ENCODE results near the gene PRICKLE1. TPM values are rescaled to one million over a fixed set of nuclear protein-coding genes. Genes with fewer than 3 reads are reported as not detected.
"Not testable (repeated sequence)": the region's sequence is repeated elsewhere in the genome, so short reads cannot be mapped to it uniquely, and the experiment has no call there.

Gene PRICKLE1
- total RNA-seq, 1 experiment from 2014 or later: 1.1 TPM

DNA sequence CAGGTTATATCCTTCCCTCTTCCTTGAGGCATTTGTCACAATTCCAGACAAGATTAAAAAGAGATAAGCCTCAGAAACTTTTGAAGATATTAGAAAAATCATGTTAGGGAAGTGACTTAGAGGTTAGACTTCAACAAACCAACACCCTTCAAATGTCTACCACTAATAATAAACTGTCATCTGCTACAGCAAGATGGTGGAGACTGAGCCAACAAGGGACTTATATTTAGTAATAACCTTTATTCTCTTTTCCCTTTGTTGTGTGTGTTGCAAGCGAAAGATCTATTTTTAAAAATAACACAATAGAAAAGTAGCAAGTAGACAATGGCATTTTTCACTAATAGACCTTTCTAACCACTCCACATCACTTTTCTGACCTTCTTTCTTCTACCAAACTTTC, 28.6 kb downstream of the PRICKLE1 start:
- no peak for DNase-seq
- no peaks in the 10 kb centered on the region for H3K9me3 ChIP-seq (ENCODE audit: low read length)
- no peaks in the 10 kb centered on the region for H3K79me2 ChIP-seq (ENCODE audit: low read length)
- H3K27me3 ChIP-seq (ENCODE audit: low read length): no peaks in the 10 kb centered on the region
- no peak overlapping the region for H3K4me2 ChIP-seq (ENCODE audit: low read depth, low read length, poor library complexity, severe bottlenecking)
- no peak overlapping the region for H3K9ac ChIP-seq (ENCODE audit: low read length)
- no peak overlapping the region for H3K27ac ChIP-seq (ENCODE audit: low read length)
- H3K4me3 ChIP-seq (ENCODE audit: low read length): no peak overlapping the region
- no peaks in the 10 kb centered on the region for H3K36me3 ChIP-seq (ENCODE audit: insufficient read depth, low read length)
- no peaks in the 10 kb centered on the region for H4K20me1 ChIP-seq (ENCODE audit: insufficient read depth, low read depth, low read length)
- H2AFZ ChIP-seq (ENCODE audit: low read length): no peak overlapping the region
- no peaks in the 10 kb centered on the region for H3K9me2 ChIP-seq (replicated peaks; ENCODE audit: insufficient read depth, low read length)
- no peaks in the 10 kb centered on the region for H3K4me1 ChIP-seq (ENCODE audit: low read length)

DNA sequence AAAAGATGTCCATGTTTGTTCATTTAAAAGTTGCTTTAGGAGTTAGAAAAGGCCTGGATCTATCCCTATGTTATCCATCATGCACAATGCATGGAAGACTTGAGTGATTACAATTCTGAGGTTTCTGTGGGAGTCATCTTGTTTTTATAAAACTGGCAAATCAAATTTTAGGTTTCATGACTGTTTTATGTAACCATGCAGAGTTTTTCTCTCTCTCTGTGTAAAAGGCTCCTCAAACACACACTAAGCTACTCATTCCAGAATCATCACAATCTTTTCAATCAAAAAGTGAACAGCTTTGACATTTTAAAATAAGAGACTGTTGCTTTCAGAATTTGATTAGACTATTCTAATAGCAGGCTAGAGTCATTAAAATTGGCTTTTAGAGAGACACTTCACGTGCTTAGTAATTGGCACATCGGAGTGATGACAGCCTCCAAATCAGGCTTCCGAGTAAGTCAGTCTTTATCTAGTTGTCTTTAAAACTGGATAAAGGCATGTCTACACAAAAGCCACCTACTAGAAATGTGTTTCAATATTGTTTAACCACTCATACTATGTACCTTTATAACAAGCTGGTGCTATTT, 31.9 kb downstream of the PRICKLE1 start:
- no peak overlapping the region for H3K4me3 ChIP-seq (ENCODE audit: low read length)
- H4K20me1 ChIP-seq (ENCODE audit: insufficient read depth, low read depth, low read length): no peaks in the 10 kb centered on the region
- no peaks in the 10 kb centered on the region for H3K36me3 ChIP-seq (ENCODE audit: insufficient read depth, low read length)
- H3K79me2 ChIP-seq (ENCODE audit: low read length): no peaks in the 10 kb centered on the region
- no peaks in the 10 kb centered on the region for H3K9me2 ChIP-seq (replicated peaks; ENCODE audit: insufficient read depth, low read length)
- no peaks in the 10 kb centered on the region for H3K9me3 ChIP-seq (ENCODE audit: low read length)
- H3K9ac ChIP-seq (ENCODE audit: low read length): no peak overlapping the region
- no peak overlapping the region for H3K4me2 ChIP-seq (ENCODE audit: low read depth, low read length, poor library complexity, severe bottlenecking)
- H3K27me3 ChIP-seq (ENCODE audit: low read length): no peaks in the 10 kb centered on the region
- DNase-seq: no peak
- peaks cover 9% of the 10 kb centered on the region for H3K4me1 ChIP-seq (ENCODE audit: low read length)
- H3K27ac ChIP-seq (ENCODE audit: low read length): no peak overlapping the region
- H2AFZ ChIP-seq (ENCODE audit: low read length): no peak overlapping the region

DNA sequence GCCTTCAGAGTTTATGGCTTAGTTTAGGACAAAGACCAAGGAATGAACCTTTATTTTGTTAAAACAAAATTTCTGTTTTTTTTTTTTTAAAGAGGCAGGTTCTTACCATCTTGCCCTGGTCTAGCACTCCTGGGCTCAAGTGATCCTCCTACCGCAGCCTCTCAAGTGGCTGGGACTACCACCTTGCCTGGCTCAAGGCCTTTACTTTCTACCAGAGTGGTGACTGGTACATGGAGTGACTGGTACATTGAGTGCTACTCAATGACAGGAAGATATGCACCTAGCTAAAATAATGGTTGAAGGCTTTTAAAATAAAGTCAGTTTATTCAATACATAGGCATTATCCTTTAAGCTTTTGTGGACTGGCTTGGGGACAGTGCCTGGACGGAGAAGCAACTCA, 32.6 kb downstream of the PRICKLE1 start:
- H2AFZ ChIP-seq (ENCODE audit: low read length): no peak overlapping the region
- no peaks in the 10 kb centered on the region for H3K36me3 ChIP-seq (ENCODE audit: insufficient read depth, low read length)
- no peak for DNase-seq
- no peaks in the 10 kb centered on the region for H4K20me1 ChIP-seq (ENCODE audit: insufficient read depth, low read depth, low read length)
- H3K79me2 ChIP-seq (ENCODE audit: low read length): no peaks in the 10 kb centered on the region
- H3K4me2 ChIP-seq (ENCODE audit: low read depth, low read length, poor library complexity, severe bottlenecking): no peak overlapping the region
- H3K4me1 ChIP-seq (ENCODE audit: low read length): peaks cover 9% of the 10 kb centered on the region
- H3K27ac ChIP-seq (ENCODE audit: low read length): no peak overlapping the region
- H3K9me2 ChIP-seq (replicated peaks; ENCODE audit: insufficient read depth, low read length): no peaks in the 10 kb centered on the region
- no peaks in the 10 kb centered on the region for H3K9me3 ChIP-seq (ENCODE audit: low read length)
- no peak overlapping the region for H3K9ac ChIP-seq (ENCODE audit: low read length)
- no peak overlapping the region for H3K4me3 ChIP-seq (ENCODE audit: low read length)
- no peaks in the 10 kb centered on the region for H3K27me3 ChIP-seq (ENCODE audit: low read length)

DNA sequence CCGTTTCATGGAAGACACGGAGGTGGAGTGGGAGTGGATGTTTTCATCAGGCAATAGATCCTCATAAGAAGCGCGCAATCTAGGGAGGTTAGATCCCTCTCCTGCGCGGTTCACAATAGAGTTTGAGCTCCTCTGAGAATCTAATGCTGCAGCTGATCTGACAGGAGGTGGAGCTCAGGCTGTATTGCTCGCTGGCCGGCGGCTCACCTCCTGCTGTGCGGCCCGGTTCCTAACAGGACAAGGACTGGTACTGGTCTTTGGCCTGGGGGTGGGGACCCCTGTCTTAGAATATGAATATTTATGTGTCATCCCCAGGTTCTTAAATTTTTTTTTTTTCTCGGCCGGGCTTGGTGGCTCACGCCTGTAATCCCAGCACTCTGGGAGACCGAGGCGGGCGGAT, 36.7 kb downstream of the PRICKLE1 start:
- no peak overlapping the region for H3K4me3 ChIP-seq (ENCODE audit: low read length)
- no peaks in the 10 kb centered on the region for H3K27me3 ChIP-seq (ENCODE audit: low read length)
- no peaks in the 10 kb centered on the region for H3K79me2 ChIP-seq (ENCODE audit: low read length)
- no peaks in the 10 kb centered on the region for H3K9me3 ChIP-seq (ENCODE audit: low read length)
- H3K4me1 ChIP-seq (ENCODE audit: low read length): peaks cover 9% of the 10 kb centered on the region
- H3K9ac ChIP-seq (ENCODE audit: low read length): no peak overlapping the region
- H3K36me3 ChIP-seq (ENCODE audit: insufficient read depth, low read length): no peaks in the 10 kb centered on the region
- H2AFZ ChIP-seq (ENCODE audit: low read length): no peak overlapping the region
- H4K20me1 ChIP-seq (ENCODE audit: insufficient read depth, low read depth, low read length): no peaks in the 10 kb centered on the region
- DNase-seq: no peak
- no peaks in the 10 kb centered on the region for H3K9me2 ChIP-seq (replicated peaks; ENCODE audit: insufficient read depth, low read length)
- H3K27ac ChIP-seq (ENCODE audit: low read length): no peak overlapping the region
- no peak overlapping the region for H3K4me2 ChIP-seq (ENCODE audit: low read depth, low read length, poor library complexity, severe bottlenecking)

DNA sequence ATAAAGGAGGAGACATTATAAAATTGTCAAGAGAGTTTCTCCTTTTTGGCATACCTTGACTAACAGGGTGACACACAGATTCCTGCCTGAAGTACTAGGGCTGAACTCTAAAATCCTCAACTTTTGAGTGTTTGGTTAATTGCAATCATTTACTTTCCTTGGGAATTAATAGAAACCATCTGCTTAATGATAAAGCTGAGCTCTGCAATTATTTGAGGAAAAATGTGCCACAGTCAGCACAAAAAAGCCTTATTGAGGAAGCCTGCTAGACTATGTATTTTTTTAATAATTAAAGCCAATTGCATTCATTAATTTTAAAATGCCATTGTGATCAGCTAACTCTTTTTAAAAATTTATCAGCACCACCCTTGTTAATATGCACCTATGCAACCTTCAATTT, 38.7 kb downstream of the PRICKLE1 start:
- no peak overlapping the region for H2AFZ ChIP-seq (ENCODE audit: low read length)
- no peaks in the 10 kb centered on the region for H3K9me2 ChIP-seq (replicated peaks; ENCODE audit: insufficient read depth, low read length)
- no peaks in the 10 kb centered on the region for H3K79me2 ChIP-seq (ENCODE audit: low read length)
- H3K27me3 ChIP-seq (ENCODE audit: low read length): no peaks in the 10 kb centered on the region
- no peak overlapping the region for H3K4me3 ChIP-seq (ENCODE audit: low read length)
- H3K4me2 ChIP-seq (ENCODE audit: low read depth, low read length, poor library complexity, severe bottlenecking): no peak overlapping the region
- no peak overlapping the region for H3K27ac ChIP-seq (ENCODE audit: low read length)
- H3K9ac ChIP-seq (ENCODE audit: low read length): no peak overlapping the region
- H3K36me3 ChIP-seq (ENCODE audit: insufficient read depth, low read length): no peaks in the 10 kb centered on the region
- no peak for DNase-seq
- no peaks in the 10 kb centered on the region for H4K20me1 ChIP-seq (ENCODE audit: insufficient read depth, low read depth, low read length)
- peaks cover 9% of the 10 kb centered on the region for H3K4me1 ChIP-seq (ENCODE audit: low read length)
- no peaks in the 10 kb centered on the region for H3K9me3 ChIP-seq (ENCODE audit: low read length)

DNA sequence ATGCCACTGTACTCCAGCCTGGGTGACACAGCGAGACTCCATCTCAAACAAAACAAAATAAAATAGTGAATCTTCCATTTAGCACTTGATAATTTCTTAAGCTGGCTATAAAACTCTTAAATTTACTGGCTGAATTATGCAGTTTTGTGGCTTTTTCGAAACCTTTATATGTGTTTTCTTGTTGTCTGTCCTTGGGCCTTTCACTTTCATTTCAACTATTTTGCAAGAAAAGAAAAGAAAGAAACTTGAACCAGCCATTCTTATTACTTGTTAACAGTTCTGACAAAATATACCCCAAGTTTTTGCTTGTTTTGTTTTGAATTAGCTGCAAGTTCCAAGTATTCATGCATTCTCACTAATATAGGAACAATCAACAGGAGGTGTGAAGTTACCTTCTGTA, 42.8 kb downstream of the PRICKLE1 start:
- Histone ChIP-seq H3K4me3 (ENCODE audit: low read length) (no peak overlapping the region), H3K36me3 (ENCODE audit: insufficient read depth, low read length) (no peaks in the 10 kb centered on the region), H3K9ac (ENCODE audit: low read length) (no peak overlapping the region), H3K9me3 (ENCODE audit: low read length) (no peaks in the 10 kb centered on the region), H3K79me2 (ENCODE audit: low read length) (no peaks in the 10 kb centered on the region), H3K4me1 (ENCODE audit: low read length) (no peaks in the 10 kb centered on the region), H3K27me3 (ENCODE audit: low read length) (no peaks in the 10 kb centered on the region), H3K4me2 (ENCODE audit: low read depth, low read length, poor library complexity, severe bottlenecking) (no peak overlapping the region), H3K27ac (ENCODE audit: low read length) (no peak overlapping the region), H2AFZ (ENCODE audit: low read length) (no peak overlapping the region), H3K9me2 (replicated peaks; ENCODE audit: insufficient read depth, low read length) (no peaks in the 10 kb centered on the region), H4K20me1 (ENCODE audit: insufficient read depth, low read depth, low read length) (no peaks in the 10 kb centered on the region)
- DNase-seq: no peak

DNA sequence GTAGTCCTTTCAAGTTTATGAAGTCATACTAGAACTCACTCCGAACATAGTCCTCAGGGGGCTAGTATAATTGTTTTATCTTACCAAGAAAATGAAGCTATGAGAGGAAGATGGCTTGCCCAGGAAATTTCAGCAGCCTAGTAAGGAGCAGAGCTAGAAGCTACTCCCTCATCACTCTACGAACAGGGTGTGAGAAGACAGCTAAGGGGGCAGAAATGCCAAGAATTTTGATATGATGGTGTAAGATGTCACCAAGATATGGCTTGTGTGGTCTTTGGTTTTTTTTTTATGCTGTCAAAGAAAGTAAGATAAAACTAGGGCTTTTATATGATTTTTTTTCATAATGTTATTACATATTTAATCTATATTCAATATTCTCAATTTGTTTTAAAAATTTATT, 47.6 kb downstream of the PRICKLE1 start:
- Histone ChIP-seq H3K4me2 (ENCODE audit: low read depth, low read length, poor library complexity, severe bottlenecking) (no peak overlapping the region), H3K79me2 (ENCODE audit: low read length) (no peaks in the 10 kb centered on the region), H3K9me2 (replicated peaks; ENCODE audit: insufficient read depth, low read length) (no peaks in the 10 kb centered on the region), H3K4me3 (ENCODE audit: low read length) (no peak overlapping the region), H3K27me3 (ENCODE audit: low read length) (0 out of 2 replicates have a peak, but pooled peaks cover 4% of the 10 kb centered on the region), H2AFZ (ENCODE audit: low read length) (no peak overlapping the region), H3K9ac (ENCODE audit: low read length) (no peak overlapping the region), H4K20me1 (ENCODE audit: insufficient read depth, low read depth, low read length) (no peaks in the 10 kb centered on the region), H3K27ac (ENCODE audit: low read length) (no peak overlapping the region), H3K36me3 (ENCODE audit: insufficient read depth, low read length) (no peaks in the 10 kb centered on the region), H3K9me3 (ENCODE audit: low read length) (no peaks in the 10 kb centered on the region), H3K4me1 (ENCODE audit: low read length) (no peaks in the 10 kb centered on the region)
- no peak for DNase-seq

DNA sequence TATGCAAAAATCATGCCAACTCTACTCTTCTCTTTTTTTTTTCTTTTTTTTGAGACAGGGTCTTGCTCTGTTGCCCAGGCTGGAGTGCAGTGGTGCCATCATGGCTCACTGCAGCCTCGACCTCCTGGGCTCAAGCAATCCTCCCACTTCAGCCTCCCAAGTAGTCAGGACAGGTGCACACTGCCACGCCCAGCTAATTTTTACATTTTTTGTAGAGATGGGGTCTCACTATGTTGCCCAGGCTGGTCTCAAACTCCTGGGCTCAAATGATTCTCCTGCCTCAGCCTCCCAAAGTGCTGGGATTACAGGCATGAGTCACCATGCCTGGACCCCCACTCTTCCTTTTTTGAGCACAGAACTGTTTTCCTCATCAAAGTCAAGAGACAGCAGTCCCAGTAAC, 48.2 kb downstream of the PRICKLE1 start:
- not testable (repeated sequence) for H3K9ac ChIP-seq (ENCODE audit: low read length); H3K27ac ChIP-seq (ENCODE audit: low read length); H3K4me2 ChIP-seq (ENCODE audit: low read depth, low read length, poor library complexity, severe bottlenecking); H2AFZ ChIP-seq (ENCODE audit: low read length); H3K9me2 ChIP-seq (replicated peaks; ENCODE audit: insufficient read depth, low read length); H4K20me1 ChIP-seq (ENCODE audit: insufficient read depth, low read depth, low read length); H3K27me3 ChIP-seq (ENCODE audit: low read length); H3K4me1 ChIP-seq (ENCODE audit: low read length); H3K4me3 ChIP-seq (ENCODE audit: low read length); H3K36me3 ChIP-seq (ENCODE audit: insufficient read depth, low read length); H3K9me3 ChIP-seq (ENCODE audit: low read length); DNase-seq; H3K79me2 ChIP-seq (ENCODE audit: low read length)

DNA sequence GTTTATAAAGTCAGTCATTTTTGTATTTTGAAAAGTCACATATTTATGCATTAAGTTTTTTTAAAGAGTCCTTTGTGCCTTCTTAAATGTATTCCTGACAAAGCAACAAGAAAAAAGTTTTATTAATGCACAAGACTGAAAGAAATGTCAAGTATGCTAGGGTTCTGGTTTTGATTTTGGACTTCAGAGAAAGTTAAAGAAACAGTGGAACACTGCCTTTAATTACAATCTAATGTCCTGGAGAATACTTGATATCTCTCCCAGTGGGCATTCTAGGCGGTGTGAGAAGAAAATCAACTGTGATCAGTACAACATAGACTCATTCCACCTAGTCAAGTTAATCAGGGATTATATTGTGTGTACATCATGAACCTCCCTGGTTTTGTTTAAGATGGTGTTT, 49.9 kb downstream of the PRICKLE1 start:
- 0 out of 2 replicates have a peak, but pooled peaks cover 4% of the 10 kb centered on the region for H3K27me3 ChIP-seq (ENCODE audit: low read length)

More for the DNA sequence above, 49.9 kb downstream of the PRICKLE1 start:
- H4K20me1 ChIP-seq (ENCODE audit: insufficient read depth, low read depth, low read length): no peaks in the 10 kb centered on the region
- H3K4me2 ChIP-seq (ENCODE audit: low read depth, low read length, poor library complexity, severe bottlenecking): no peak overlapping the region
- no peak overlapping the region for H3K9ac ChIP-seq (ENCODE audit: low read length)
- no peaks in the 10 kb centered on the region for H3K9me2 ChIP-seq (replicated peaks; ENCODE audit: insufficient read depth, low read length)
- no peaks in the 10 kb centered on the region for H3K79me2 ChIP-seq (ENCODE audit: low read length)
- no peak overlapping the region for H2AFZ ChIP-seq (ENCODE audit: low read length)
- no peak overlapping the region for H3K27ac ChIP-seq (ENCODE audit: low read length)
- DNase-seq: no peak
- no peaks in the 10 kb centered on the region for H3K4me1 ChIP-seq (ENCODE audit: low read length)
- H3K4me3 ChIP-seq (ENCODE audit: low read length): no peak overlapping the region
- H3K36me3 ChIP-seq (ENCODE audit: insufficient read depth, low read length): no peaks in the 10 kb centered on the region
- no peaks in the 10 kb centered on the region for H3K9me3 ChIP-seq (ENCODE audit: low read length)
